Measurements from ENCODE around the gene OR2K2.
"Not testable (repeated sequence)": the region's sequence is repeated elsewhere in the genome, so short reads cannot be mapped to it uniquely, and the experiment has no call there.

OR2K2 gene

DNA sequence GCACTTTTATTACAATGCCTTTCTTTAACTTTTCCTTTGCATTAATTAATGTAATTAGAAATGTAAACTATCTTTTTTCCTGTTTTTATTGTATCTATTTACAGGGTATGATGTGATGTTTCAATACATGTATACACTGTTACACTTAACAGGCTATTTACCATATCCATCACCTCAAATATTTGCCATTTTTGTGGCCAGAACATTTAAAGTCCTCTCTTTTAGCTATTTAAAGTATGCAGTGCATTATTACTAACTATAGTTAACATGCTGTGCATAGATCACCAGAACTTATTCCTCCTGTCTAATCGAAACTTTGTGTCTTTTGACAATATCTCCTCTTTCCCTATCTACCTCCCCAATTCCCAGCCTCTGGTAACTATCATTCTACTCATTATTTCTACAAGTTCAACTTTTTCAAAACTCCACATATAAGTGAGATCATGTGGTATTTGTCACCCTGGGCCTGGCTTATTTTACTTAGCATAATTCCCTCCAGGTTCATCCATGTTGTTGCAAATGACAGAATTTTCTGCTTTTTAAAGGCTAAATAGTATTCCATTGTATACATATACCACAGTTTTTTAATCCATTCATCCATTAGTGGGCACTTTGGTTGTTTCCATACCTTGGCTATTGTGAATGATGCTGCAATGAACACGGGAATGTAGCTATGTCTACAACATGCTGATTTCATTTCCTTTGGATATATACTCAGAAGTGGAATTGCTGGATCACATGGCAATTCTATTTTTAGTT, 32.8 kb downstream of the OR2K2 start:
- H3K27me3 ChIP-seq = no peaks in the 10 kb centered on the region
- H3K27ac ChIP-seq = no peak overlapping the region
- no peaks in the 10 kb centered on the region for H3K9me3 ChIP-seq
- no peak overlapping the region for H3K4me3 ChIP-seq
- no peaks in the 10 kb centered on the region for H3K36me3 ChIP-seq
- intact Hi-C loops (cut with DNase I; ENCODE audit: low total_unique reads) = no loop called here
- no peak for DNase-seq
- peaks cover 0 to 16% (median 4%) of the 10 kb centered on the region in 4 donors for H3K4me1 ChIP-seq
- TF ChIP-seq, protein P1, sequence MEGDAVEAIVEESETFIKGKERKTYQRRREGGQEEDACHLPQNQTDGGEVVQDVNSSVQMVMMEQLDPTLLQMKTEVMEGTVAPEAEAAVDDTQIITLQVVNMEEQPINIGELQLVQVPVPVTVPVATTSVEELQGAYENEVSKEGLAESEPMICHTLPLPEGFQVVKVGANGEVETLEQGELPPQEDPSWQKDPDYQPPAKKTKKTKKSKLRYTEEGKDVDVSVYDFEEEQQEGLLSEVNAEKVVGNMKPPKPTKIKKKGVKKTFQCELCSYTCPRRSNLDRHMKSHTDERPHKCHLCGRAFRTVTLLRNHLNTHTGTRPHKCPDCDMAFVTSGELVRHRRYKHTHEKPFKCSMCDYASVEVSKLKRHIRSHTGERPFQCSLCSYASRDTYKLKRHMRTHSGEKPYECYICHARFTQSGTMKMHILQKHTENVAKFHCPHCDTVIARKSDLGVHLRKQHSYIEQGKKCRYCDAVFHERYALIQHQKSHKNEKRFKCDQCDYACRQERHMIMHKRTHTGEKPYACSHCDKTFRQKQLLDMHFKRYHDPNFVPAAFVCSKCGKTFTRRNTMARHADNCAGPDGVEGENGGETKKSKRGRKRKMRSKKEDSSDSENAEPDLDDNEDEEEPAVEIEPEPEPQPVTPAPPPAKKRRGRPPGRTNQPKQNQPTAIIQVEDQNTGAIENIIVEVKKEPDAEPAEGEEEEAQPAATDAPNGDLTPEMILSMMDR (IDR thresholded peaks at IDR 0.05) = no peak

DNA sequence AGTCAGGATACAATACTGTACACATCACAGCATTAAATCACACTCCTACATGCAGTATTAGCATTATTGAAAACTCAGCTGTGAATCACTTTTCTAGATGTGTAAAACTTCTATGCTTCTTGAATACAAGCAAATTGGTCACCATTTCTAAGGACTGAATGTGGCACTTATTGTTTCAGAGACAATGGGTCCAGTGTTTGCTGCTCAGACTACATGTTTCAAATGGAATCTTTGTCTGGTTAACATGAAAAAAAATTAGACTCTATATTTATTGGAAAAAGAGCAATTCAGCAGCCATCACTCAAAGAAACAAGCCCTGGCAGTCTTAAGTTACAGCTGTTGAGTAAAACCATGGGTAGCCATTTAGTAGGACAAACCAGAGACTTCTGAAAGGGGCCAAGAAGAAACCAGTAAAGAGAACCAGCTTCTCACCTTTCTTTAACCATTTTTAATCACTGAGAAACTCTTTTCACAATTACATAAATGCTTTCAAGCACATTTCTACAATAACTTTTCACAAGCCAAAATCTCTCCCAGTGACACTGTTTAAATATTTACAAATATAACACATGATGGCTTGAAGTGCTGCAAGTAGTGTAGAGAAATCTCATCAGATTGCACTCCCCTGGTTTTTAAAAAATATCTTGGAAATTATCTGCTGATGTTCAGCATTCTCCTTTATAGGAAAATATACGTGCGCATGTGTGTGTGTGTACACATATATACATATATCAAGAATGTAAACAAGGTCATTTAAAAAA, 35.2 kb downstream of the OR2K2 start:
- TF ChIP-seq, protein P1 (IDR thresholded peaks at IDR 0.05) = no peak
- Histone ChIP-seq H3K27me3 (no peaks in the 10 kb centered on the region), H3K36me3 (peaks cover 0 to 3% (median 0%) of the 10 kb centered on the region in 3 donors), H3K9me3 (no peaks in the 10 kb centered on the region), H3K27ac (no peak overlapping the region), H3K4me3 (no peak overlapping the region), H3K4me1 (peaks cover 0 to 16% (median 4%) of the 10 kb centered on the region in 4 donors)
- DNase-seq = no peak
- intact Hi-C loops (cut with DNase I; ENCODE audit: low total_unique reads) = no loop called here

DNA sequence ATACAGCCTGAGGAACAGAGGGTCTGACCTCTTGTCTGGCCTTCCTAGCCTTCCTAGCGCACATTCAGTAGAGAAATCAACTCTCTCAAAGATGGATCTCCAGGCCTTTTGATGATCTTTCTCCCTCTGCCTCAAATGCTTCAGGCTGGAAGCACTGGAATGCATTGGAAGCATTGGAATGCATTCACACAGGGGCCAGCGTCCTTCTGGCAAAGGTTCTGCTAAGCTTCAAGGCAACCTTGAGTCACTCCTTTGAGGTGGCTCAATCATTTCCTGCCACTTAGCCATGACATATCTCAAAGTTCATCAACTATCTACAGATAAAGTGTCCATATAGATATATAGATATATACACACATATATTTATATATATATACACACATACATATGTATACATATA, 42.9 kb downstream of the OR2K2 start:
- no peak for DNase-seq
- TF ChIP-seq, protein P1 (IDR thresholded peaks at IDR 0.05) = no peak
- intact Hi-C loops (cut with DNase I; ENCODE audit: low total_unique reads) = no loop called here
- Histone ChIP-seq H3K27me3 (no peaks in the 10 kb centered on the region), H3K9me3 (no peaks in the 10 kb centered on the region), H3K4me3 (no peak overlapping the region), H3K4me1 (no peaks in the 10 kb centered on the region), H3K27ac (no peak overlapping the region), H3K36me3 (peaks cover 0 to 3% (median 0%) of the 10 kb centered on the region in 3 donors)

DNA sequence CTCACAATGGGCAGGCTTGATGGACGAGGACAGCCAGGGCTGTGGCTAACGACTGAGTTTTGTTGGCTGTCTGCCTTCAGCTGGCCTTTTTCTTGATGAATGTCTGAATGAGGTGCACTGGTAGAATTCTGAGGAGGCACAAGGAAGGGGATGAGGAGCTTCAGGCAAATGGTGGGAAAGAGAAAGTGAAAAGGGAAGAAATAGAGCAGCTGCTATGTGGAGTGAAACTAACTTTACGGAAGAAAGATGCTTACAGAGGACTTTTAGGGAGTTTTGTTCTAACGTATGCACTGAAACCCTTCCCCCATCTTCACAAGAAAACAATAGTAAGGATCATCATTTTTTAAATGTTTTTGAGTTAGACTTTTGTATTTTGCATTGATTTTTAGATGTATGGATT, 45.3 kb downstream of the OR2K2 start:
- Histone ChIP-seq H3K4me1 (no peaks in the 10 kb centered on the region), H3K9me3 (no peaks in the 10 kb centered on the region), H3K27ac (no peak overlapping the region), H3K27me3 (no peaks in the 10 kb centered on the region), H3K36me3 (no peaks in the 10 kb centered on the region), H3K4me3 (no peak overlapping the region)
- TF ChIP-seq, protein P1 (IDR thresholded peaks at IDR 0.05) = no peak
- intact Hi-C loops (cut with DNase I; ENCODE audit: low total_unique reads) = no loop called here
- DNase-seq = no peak

DNA sequence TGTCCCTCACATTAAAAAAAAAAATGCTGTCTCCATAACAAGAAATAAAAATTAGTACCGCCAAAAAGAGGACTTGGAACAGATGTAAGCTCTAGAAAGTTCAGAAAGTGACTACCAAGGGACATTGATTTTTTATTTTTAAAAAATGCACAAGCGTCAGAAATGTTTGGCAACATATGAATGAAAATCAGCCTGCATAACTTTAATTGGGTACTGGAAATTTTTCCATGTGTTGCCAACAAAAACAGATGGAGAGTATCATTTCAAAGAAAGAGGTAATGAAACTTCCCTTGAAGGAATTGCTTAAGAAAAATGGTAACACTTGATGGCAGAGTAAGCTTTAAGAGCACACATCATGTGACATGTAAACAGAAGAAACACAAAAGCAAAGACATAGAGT, 47.2 kb downstream of the OR2K2 start:
- H3K27me3 ChIP-seq = no peaks in the 10 kb centered on the region
- no peak for DNase-seq
- TF ChIP-seq, protein P1 (IDR thresholded peaks at IDR 0.05) = no peak
- no peaks in the 10 kb centered on the region for H3K36me3 ChIP-seq
- intact Hi-C loops (cut with DNase I; ENCODE audit: low total_unique reads) = no loop called here
- H3K9me3 ChIP-seq = no peaks in the 10 kb centered on the region
- no peak overlapping the region for H3K4me3 ChIP-seq
- no peak overlapping the region for H3K27ac ChIP-seq
- no peaks in the 10 kb centered on the region for H3K4me1 ChIP-seq

DNA sequence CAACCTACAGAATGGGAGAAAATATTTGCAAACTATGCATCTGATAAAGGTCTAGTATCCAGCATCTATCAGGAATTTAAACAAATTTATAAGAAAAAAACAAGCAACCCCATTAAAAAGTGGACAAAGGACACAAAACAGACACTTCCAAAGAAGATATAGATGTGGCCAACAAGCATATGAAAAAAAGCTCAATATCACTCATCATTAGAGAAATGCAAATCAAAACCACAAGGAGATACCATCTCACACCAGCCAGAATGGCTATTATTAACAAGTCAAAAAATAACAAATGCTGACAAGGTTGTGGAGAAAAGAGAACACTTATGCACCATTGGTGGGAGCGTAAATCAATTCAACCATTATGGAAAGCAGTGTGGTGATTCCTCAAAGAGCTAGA, 49.2 kb downstream of the OR2K2 start:
- H3K27me3 ChIP-seq; DNase-seq; H3K27ac ChIP-seq; H3K36me3 ChIP-seq; intact Hi-C loops (cut with DNase I; ENCODE audit: low total_unique reads); H3K4me3 ChIP-seq; H3K9me3 ChIP-seq; H3K4me1 ChIP-seq: not testable (repeated sequence)

Data from tibial artery (tissue), 4 donors.